Endothelial cell (in vitro differentiated cells): ENCODE results near the gene OR56A1. TPM values are rescaled to one million over a fixed set of nuclear protein-coding genes. Genes with fewer than 3 reads are reported as not detected.

Experiments used
- DNase-seq: peaks from one replicate; pipeline ENCODE4 v3.0.0; 2021; ENCODE audit warnings: low spot score
- H3K27ac Mint-ChIP-seq: one replicate; pipeline ENCODE4 v1.8.0; 2021; ENCODE audit warnings: mixed read lengths, inconsistent platforms; ENCODE audit not compliant: unreplicated experiment
- H3K27me3 Mint-ChIP-seq: one replicate; pipeline ENCODE4 v1.8.0; 2021; ENCODE audit warnings: mild to moderate bottlenecking, moderate library complexity, mixed read lengths, inconsistent platforms; ENCODE audit not compliant: unreplicated experiment
- H3K36me3 Mint-ChIP-seq: one replicate; pipeline ENCODE4 v1.8.0; 2021; ENCODE audit warnings: mild to moderate bottlenecking, low read depth, mixed read lengths, inconsistent platforms; ENCODE audit not compliant: unreplicated experiment
- H3K4me1 Mint-ChIP-seq: one replicate; pipeline ENCODE4 v1.8.0; 2021; ENCODE audit warnings: mild to moderate bottlenecking, mixed read lengths, inconsistent platforms; ENCODE audit not compliant: unreplicated experiment
- H3K4me3 Mint-ChIP-seq: one replicate; pipeline ENCODE4 v1.8.0; 2021; ENCODE audit warnings: mild to moderate bottlenecking, mixed read lengths, inconsistent platforms; ENCODE audit not compliant: unreplicated experiment
- H3K9me3 Mint-ChIP-seq: one replicate; pipeline ENCODE4 v1.8.0; 2021; ENCODE audit warnings: mixed read lengths, inconsistent platforms; ENCODE audit not compliant: unreplicated experiment
- total RNA-seq: library from RNA; stranded (reverse); fragmentation: NEBNext Ultra II Directional; extraction: Animal tissue kit (Norgen Biotek cat#: 25700); gene quantifications from one replicate; pipeline ENCODE4 v1.2.1, GENCODE V29; 2021; ENCODE audit not compliant: unreplicated experiment
- TF ChIP-seq, protein P1 (sequence below): fragments of 200-600 bp; sonication (generic); IDR thresholded peaks from one replicate; pipeline ENCODE4 v1.5.0; 2021; ENCODE audit warnings: antibody characterized with exemption; ENCODE audit not compliant: unreplicated experiment

OR56A1 gene
- total RNA-seq, 1 donor from 2014 or later = 0.03 TPM

DNA sequence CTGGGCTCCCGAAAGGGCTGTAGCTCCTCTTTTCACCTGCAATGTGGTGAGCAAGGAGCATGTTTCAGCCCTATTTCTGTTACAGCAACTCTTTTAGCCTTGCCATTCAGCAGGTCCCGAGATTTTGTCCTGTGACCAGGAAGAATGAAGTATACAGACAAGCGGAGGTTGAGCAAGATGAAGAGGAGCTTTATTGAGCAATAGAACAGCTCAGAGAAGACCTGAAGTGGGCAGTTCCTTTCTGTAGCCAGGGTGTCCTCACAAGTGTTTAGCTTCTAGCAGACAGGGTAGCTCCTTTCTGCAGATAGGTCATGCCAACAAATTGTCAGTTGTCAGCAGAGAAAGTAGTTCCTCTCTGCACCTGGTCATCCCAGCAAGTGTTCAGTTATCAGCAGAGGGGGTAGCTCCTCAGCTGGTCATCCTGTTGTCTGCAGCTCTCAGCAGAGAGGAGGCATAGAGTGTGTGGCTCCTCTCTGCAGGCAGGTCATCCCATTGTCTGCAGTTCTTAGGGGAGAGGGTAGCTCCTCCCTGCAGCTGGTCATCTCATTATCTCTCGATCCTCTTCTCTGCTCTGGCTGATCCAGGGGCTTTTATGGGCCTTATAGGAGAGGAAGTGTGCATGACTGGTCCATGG lies 18.4 kb downstream of the OR56A1 start:
- TF ChIP-seq, protein P1, sequence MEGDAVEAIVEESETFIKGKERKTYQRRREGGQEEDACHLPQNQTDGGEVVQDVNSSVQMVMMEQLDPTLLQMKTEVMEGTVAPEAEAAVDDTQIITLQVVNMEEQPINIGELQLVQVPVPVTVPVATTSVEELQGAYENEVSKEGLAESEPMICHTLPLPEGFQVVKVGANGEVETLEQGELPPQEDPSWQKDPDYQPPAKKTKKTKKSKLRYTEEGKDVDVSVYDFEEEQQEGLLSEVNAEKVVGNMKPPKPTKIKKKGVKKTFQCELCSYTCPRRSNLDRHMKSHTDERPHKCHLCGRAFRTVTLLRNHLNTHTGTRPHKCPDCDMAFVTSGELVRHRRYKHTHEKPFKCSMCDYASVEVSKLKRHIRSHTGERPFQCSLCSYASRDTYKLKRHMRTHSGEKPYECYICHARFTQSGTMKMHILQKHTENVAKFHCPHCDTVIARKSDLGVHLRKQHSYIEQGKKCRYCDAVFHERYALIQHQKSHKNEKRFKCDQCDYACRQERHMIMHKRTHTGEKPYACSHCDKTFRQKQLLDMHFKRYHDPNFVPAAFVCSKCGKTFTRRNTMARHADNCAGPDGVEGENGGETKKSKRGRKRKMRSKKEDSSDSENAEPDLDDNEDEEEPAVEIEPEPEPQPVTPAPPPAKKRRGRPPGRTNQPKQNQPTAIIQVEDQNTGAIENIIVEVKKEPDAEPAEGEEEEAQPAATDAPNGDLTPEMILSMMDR = no peak
- Mint-ChIP-seq H3K4me1 (no peaks in the 10 kb centered on the region), H3K4me3 (no peak overlapping the region), H3K27me3 (peaks cover 2% of the 10 kb centered on the region), H3K27ac (no peak overlapping the region), H3K36me3 (no peaks in the 10 kb centered on the region), H3K9me3 (no peaks in the 10 kb centered on the region)
- no peak for DNase-seq

- H3K4me1 Mint-ChIP-seq = peaks cover 8% of the 10 kb centered on the region
- H3K27me3 Mint-ChIP-seq = no peaks in the 10 kb centered on the region
These were observed 23.7 kb downstream of the OR56A1 start, which contains the start of gene OR56A4 for GRCh38 chr11:6006846-6007245. Gene OR56A4 (minus strand): TSS chr11:6006946. CDS start chr11:6002992, 3,954 bp downstream.

DNA sequence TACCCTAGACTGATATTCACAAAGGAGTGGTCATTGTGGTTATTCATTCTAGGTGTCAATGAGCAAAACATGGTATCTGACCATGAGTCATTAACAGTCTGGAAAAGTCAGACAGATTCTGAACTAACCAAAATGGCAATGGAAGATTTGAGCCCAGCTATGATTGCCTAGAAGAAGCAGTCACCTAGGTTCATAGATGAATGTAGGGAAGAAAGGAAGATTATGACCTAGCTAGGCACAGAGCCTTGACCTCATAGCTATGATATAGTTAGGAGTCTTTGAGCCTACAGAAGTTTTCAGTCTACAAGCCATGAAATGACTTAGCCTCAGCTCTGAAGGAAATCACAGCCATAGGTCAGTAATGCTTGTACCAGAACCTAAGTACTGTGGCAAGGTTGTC lies 24.2 kb downstream of the OR56A1 start:
- TF ChIP-seq, protein P1 = no peak
- Mint-ChIP-seq H3K27ac (no peak overlapping the region), H3K27me3 (no peaks in the 10 kb centered on the region), H3K4me3 (no peak overlapping the region), H3K9me3 (no peaks in the 10 kb centered on the region), H3K4me1 (peaks cover 9% of the 10 kb centered on the region), H3K36me3 (no peaks in the 10 kb centered on the region)
- no peak for DNase-seq

More at GRCh38 chr11:6006846-6007245, 23.7 kb downstream of the OR56A1 start, which contains the start of gene OR56A4:
- TF ChIP-seq, protein P1 = no peak
- Mint-ChIP-seq H3K9me3 (no peaks in the 10 kb centered on the region), H3K36me3 (no peaks in the 10 kb centered on the region), H3K27ac (no peak within 1 kb of the TSS), H3K4me3 (no peak within 1 kb of the TSS)
- DNase-seq = no peak

- Mint-ChIP-seq H3K27ac (peak overlapping the region; percentile 46), H3K4me1 (peaks cover 11% of the 10 kb centered on the region), H3K4me3 (no peak overlapping the region), H3K9me3 (no peaks in the 10 kb centered on the region), H3K36me3 (no peaks in the 10 kb centered on the region), H3K27me3 (no peaks in the 10 kb centered on the region)
- DNase-seq = no peak
- TF ChIP-seq, protein P1 = no peak
These were observed 28.3 kb downstream of the OR56A1 start for GRCh38 chr11:6002202-6002699.

- Mint-ChIP-seq H3K4me3 (no peak overlapping the region), H3K36me3 (no peaks in the 10 kb centered on the region), H3K27me3 (peaks cover 2% of the 10 kb centered on the region), H3K9me3 (no peaks in the 10 kb centered on the region), H3K27ac (no peak overlapping the region), H3K4me1 (no peaks in the 10 kb centered on the region)
- TF ChIP-seq, protein P1 = no peak
- DNase-seq = no peak
These were observed 35.8 kb downstream of the OR56A1 start for GRCh38 chr11:5994791-5995190.
